ENCODE results near the gene TNS2. TPM values are rescaled to one million over a fixed set of nuclear protein-coding genes. Genes with fewer than 3 reads are reported as not detected.

The TNS2 gene
- total RNA-seq, 4 donors from 2014 or later = 97.7 to 444 (median 154) TPM

DNA sequence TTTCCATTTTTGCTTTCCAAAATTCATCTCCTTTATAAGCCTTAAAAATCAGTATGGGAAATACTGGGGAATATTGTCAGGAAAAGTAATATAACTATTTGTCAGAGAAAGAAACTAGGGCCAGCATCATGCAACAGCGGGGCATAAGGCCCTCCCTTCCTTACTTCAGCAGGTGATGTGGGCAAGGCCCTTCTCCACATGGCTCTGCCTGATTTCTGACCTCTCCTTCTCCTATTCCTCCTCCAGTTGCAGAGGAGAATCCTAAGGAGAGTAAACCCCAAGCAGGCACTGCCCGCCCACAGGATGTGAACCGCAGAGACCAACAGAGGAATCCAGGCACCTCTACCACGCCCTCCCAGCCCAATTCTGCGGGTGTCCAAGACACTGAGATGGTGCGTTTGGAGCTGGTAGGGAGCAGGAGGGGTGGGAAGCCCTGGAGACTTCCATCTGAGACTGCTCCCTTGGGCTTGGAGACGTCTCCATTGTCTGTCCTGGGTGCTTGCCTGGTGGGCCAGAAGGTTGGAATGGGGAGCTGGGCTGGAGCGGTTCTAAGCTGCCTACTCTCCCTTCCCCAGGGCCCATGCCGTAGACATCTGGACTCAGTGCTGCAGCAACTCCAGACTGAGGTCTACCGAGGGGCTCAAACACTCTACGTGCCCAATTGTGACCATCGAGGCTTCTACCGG, 50.7 kb downstream of the TNS2 start:
- TF ChIP-seq, protein P1, sequence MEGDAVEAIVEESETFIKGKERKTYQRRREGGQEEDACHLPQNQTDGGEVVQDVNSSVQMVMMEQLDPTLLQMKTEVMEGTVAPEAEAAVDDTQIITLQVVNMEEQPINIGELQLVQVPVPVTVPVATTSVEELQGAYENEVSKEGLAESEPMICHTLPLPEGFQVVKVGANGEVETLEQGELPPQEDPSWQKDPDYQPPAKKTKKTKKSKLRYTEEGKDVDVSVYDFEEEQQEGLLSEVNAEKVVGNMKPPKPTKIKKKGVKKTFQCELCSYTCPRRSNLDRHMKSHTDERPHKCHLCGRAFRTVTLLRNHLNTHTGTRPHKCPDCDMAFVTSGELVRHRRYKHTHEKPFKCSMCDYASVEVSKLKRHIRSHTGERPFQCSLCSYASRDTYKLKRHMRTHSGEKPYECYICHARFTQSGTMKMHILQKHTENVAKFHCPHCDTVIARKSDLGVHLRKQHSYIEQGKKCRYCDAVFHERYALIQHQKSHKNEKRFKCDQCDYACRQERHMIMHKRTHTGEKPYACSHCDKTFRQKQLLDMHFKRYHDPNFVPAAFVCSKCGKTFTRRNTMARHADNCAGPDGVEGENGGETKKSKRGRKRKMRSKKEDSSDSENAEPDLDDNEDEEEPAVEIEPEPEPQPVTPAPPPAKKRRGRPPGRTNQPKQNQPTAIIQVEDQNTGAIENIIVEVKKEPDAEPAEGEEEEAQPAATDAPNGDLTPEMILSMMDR (IDR thresholded peaks at IDR 0.05) = no peak
- no peak for ATAC-seq (ENCODE audit: low FRiP score)
- no peak for DNase-seq (ENCODE audit: low spot score)

DNA sequence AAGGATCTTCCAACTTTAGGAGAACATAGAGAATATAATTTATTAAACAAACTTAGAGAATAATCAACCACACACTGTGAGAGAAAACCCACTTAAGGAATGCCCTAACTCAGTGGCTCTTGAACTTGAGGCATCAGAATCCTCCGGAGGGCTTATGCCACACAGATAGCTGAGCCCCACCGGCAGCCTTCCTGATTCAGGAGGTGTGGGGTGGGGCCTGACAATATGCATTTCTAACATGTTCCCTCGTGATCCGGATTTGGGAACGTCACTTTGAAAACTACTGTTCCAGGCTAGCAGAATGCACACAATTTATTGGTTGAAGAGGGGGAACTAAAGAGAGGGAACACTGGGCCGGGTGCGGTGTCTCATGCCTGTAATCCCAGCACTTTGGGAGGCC, 51.4 kb downstream of the TNS2 start:
- DNase-seq (ENCODE audit: low spot score) (no peak), ATAC-seq (ENCODE audit: low FRiP score) (no peak)
- TF ChIP-seq, protein P1 (IDR thresholded peaks at IDR 0.05) = no peak

DNA sequence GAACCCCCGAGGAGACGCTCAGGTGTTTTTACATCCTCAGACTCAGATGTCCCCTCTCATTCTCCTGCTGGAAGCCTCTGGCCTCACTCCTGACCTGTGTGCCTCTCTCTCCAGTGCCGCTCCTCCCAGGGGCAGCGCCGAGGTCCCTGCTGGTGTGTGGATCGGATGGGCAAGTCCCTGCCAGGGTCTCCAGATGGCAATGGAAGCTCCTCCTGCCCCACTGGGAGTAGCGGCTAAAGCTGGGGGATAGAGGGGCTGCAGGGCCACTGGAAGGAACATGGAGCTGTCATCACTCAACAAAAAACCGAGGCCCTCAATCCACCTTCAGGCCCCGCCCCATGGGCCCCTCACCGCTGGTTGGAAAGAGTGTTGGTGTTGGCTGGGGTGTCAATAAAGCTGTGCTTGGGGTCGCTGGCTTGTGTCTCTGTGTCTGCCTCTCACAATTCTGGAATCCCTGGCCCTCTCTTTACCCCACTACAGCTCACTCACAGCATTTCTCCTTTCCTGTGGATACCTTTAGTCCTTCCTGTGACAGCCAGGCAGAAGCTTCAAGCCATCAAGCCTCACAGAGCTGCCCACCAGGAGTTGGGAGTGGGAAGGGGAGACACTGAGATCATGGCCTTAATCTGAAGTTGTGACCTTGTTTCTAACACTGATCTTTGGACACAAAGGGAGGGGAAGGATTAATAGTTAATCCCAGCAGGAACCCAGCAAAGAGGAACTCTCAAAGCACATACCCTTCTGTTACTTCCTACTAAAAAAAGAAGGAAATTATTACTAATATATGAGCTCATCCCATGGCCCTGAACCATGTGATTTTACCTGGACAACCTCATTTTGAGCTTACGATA, 52.3 kb downstream of the TNS2 start:
- ATAC-seq (ENCODE audit: low FRiP score) (no peak), DNase-seq (ENCODE audit: low spot score) (no peak)
- TF ChIP-seq, protein P1 (IDR thresholded peaks at IDR 0.05) = no peak

DNA sequence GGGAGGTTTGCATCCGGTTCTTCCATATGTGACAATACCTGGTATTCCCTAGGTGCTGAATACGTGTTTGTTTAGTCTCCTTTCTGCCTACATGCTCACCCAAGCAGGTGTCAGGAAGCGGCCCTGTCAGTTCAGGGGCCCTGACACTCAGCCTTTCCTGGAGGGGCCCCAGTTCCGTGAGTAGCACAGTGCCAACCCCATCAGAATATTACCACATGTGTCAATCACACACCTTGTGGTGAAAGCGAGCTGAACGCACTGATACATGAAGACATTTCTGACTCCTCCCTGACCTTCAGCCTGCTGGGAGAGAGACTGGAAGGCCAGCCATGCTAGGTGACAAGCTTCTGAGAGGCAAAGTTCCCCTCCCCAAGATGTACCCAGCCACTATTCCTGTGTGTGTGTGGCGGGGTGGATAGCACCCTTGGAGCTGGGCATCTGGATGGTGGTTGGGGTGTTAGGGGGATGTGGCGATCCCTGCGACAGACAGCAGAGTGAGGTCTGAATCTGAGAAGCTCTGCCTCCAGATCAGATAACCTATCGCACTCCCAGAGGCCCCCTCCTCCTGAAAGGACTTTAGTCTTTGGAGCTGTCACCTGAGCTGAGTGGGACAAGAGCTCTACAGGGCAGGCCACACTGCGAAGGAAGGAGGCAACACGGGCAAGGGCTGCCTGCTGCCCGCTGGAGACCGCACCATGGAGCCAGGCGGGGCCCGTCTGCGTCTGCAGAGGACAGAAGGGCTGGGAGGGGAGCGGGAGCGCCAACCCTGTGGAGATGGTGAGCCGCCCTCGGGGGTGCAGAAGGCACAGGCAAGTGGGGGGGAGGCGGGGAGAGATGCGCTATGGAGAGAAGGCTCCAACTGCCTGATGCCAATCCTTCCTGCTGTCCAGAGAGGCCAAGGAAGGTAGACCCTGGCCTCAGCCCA, 53.3 kb downstream of the TNS2 start, which contains the start of gene SOAT2:
SOAT2 (plus strand) TSS at position 604 of the 925 bp plus-strand sequence; CDS start at position 696, 92 bp downstream.
- TF ChIP-seq, protein P1 (IDR thresholded peaks at IDR 0.05) = no peak
- ATAC-seq (ENCODE audit: low FRiP score) (no peak), DNase-seq (ENCODE audit: low spot score) (no peak)

DNA sequence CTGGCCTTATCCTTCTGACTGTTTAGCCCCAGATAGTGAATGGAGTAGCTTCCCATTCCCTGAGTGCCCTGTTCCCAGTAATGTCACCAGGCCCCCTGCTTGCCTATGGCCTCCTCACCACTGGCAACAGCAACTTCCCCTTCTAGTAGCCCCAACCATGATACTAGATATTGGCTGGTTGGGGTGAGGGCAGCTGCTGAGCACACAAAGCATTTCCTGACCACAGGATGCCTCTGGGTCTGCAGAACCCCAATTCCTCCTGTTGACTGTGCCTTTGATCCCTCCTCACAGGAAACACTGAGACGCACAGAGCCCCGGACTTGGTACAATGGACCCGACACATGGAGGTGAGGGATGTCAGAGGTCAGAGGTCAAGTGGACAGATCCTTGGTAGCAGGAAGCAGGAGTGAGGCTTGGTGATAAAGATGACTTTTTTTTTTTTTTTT, 54.0 kb downstream of the TNS2 start:
- DNase-seq (ENCODE audit: low spot score) (no peak), ATAC-seq (ENCODE audit: low FRiP score) (no peak)
- TF ChIP-seq, protein P1 (IDR thresholded peaks at IDR 0.05) = no peak

DNA sequence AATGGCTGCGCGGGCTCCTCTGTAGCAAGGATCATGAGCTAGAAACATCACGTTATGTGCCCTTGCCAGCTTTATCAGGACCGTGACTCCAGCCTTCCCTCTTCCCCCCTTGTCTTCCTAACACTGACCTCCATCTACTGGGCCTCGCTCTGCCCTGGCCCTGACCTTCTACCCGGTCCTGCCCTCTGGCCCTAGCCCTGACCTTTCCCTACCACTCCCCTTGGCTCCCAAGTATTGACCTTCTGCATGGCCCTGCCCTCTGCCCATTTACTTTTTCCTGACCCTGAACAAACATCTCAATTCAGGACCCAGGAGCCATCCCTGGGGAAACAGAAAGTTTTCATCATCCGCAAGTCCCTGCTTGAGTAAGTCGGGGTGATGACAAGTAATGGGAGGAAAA, 55.4 kb downstream of the TNS2 start:
- DNase-seq (ENCODE audit: low spot score) = no peak
- no peak for ATAC-seq (ENCODE audit: low FRiP score)
- TF ChIP-seq, protein P1 (IDR thresholded peaks at IDR 0.05) = no peak

Data from omental fat pad (tissue), 4 donors.